HepG2 (cell line): ENCODE results near the gene KCNC2. TPM values are rescaled to one million over a fixed set of nuclear protein-coding genes. Genes with fewer than 3 reads are reported as not detected.

Experiments used
- ATAC-seq: fragments of 200-7000 bp; cut with Tn5 transposase; 3 replicates; pipeline ENCODE4 v1.9.1; 2020; ENCODE audit warnings: mild to moderate bottlenecking, moderate library complexity
- BruUV-seq: library from RNA; stranded (reverse); fragments of 400-500 nt; replicated peaks from 2 replicates; lab custom pipeline; 2021; lab: Mats Ljungman, UMichigan
- CTCF ChIA-PET: fragments of 300-600 bp; formaldehyde crosslinking; extraction: SDS; loops from one replicate; lab custom pipeline; 2021; ENCODE audit warnings: low total read pairs, inconsistent platforms, low intra/inter-chr PET ratio; lab: Yijun Ruan, JAX
- POLR2A ChIA-PET: fragments of 350-600 bp; sonication (Branson Sonifier 250); formaldehyde crosslinking; loops from one replicate; lab custom pipeline; 2020; ENCODE audit warnings: antibody characterized with exemption, inconsistent platforms; lab: Yijun Ruan, JAX
- DNase-seq: peaks from one replicate; pipeline ENCODE4 v3.0.0-alpha.2; 2015; ENCODE audit warnings: low spot score
- FAIRE-seq: peaks from 3 replicates; lab custom pipeline; 2011; peaks lifted over from hg19 to GRCh38; lab: Jason Lieb, UNC
- H2AFZ ChIP-seq: one replicate; pipeline ENCODE4 v1.6.1; 2011; ENCODE audit warnings: low read length, inconsistent platforms
- H3K27ac ChIP-seq: fragments of 300-600 bp; 3 replicates; pipeline ENCODE4 v1.8.0; 2011; ENCODE audit warnings: mixed run types, mild to moderate bottlenecking, mixed read lengths, low read length, inconsistent platforms; ENCODE audit not compliant: insufficient read depth; ENCODE audit errors: extremely low read length
- H3K27me3 ChIP-seq, 2 experiments: fragments of 200-600 bp in 1 of 2; 2 replicates in 1 of 2; 3 replicates in 1 of 2; pipeline versions ENCODE4 v1.6.0 to v1.8.0; 2011; ENCODE audit warnings: low read length in 2 of 2, mild to moderate bottlenecking in 2 of 2, moderate library complexity in 2 of 2, inconsistent platforms in 1 of 2; ENCODE audit not compliant: insufficient read depth in 2 of 2, control insufficient read depth in 1 of 2
- H3K36me3 ChIP-seq, 2 experiments: fragments of 200-600 bp in 1 of 2; replicated peaks in 1 of 2; 2 replicates in 1 of 2; 3 replicates in 1 of 2; pipeline versions ENCODE4 v1.5.1 to v1.8.0; 2011; ENCODE audit warnings: low read length in 2 of 2, inconsistent platforms in 1 of 2; ENCODE audit not compliant: insufficient read depth in 2 of 2, control insufficient read depth in 1 of 2
- H3K4me1 ChIP-seq: 2 replicates; pipeline ENCODE4 v1.5.1; 2012; ENCODE audit warnings: low read length, inconsistent platforms; ENCODE audit not compliant: insufficient read depth
- H3K4me2 ChIP-seq: 2 replicates; pipeline ENCODE4 v1.6.0; 2011; ENCODE audit warnings: low read depth, low read length, inconsistent platforms
- H3K4me3 ChIP-seq, 3 experiments: fragments of 200-600 bp in 1 of 3; sonication (generic), shearing (Covaris generic) in 1 of 3; replicated peaks in 1 of 3; 2 replicates each; pipeline ENCODE4 v1.5.1; 2011 to 2016; ENCODE audit warnings: low read length in 3 of 3, inconsistent platforms in 2 of 3, low read depth in 2 of 3, mild to moderate bottlenecking in 2 of 3, control low read depth in 1 of 3, mixed read lengths in 1 of 3; ENCODE audit not compliant: insufficient read depth in 1 of 3
- H3K79me2 ChIP-seq: one replicate; pipeline ENCODE4 v1.6.1; 2011; ENCODE audit warnings: low read length, inconsistent platforms; ENCODE audit not compliant: insufficient read depth
- H3K9ac ChIP-seq: 2 replicates; pipeline ENCODE4 v1.6.0; 2011; ENCODE audit warnings: mild to moderate bottlenecking, low read depth, low read length, inconsistent platforms; ENCODE audit not compliant: insufficient read depth
- H3K9me3 ChIP-seq: 2 replicates; pipeline ENCODE4 v1.5.1; 2012; ENCODE audit warnings: mild to moderate bottlenecking, low read length
- H4K20me1 ChIP-seq: 2 replicates; pipeline ENCODE4 v1.6.0; 2011; ENCODE audit warnings: inconsistent platforms, mild to moderate bottlenecking, low read length, moderate library complexity; ENCODE audit not compliant: insufficient read depth
- CBX1 ChIP-seq: IDR thresholded peaks from one replicate; pipeline ENCODE4 v1.6.1; 2016; ENCODE audit warnings: antibody characterized with exemption, low read depth
- EED ChIP-seq: sonication (generic); formaldehyde crosslinking; IDR thresholded peaks from 2 replicates; pipeline ENCODE4 v1.5.0; 2020; ENCODE audit warnings: mild to moderate bottlenecking, missing genetic modification reagents
- MEIS1 ChIP-seq: sonication (generic); formaldehyde crosslinking; IDR thresholded peaks from 2 replicates; pipeline ENCODE4 v1.9.0; 2021; ENCODE audit warnings: mild to moderate bottlenecking, missing genetic modification reagents, moderate library complexity, borderline replicate concordance
- MYNN ChIP-seq: sonication (generic); formaldehyde crosslinking; IDR thresholded peaks from 2 replicates; pipeline ENCODE4 v1.4.0; 2020; ENCODE audit warnings: mild to moderate bottlenecking, low read depth, missing genetic modification reagents
- ZNF460 ChIP-seq: sonication (generic); formaldehyde crosslinking; IDR thresholded peaks from 2 replicates; pipeline ENCODE4 v1.5.1; 2020; ENCODE audit warnings: missing genetic modification reagents, mild to moderate bottlenecking, borderline replicate concordance
- ZNF83 ChIP-seq: sonication (generic); formaldehyde crosslinking; IDR thresholded peaks from 2 replicates; pipeline ENCODE4 v1.4.0; 2020; ENCODE audit warnings: missing genetic modification reagents, mild to moderate bottlenecking, borderline replicate concordance
- WGBS: methylation state at CpG from one replicate; pipeline ENCODE4 v1.1.6; 2017; ENCODE audit warnings: low lambda C conversion rate; 5-methylcytosine and 5-hydroxymethylcytosine counted together
- in situ Hi-C: cut with HindIII; loops from 2 replicates; pipeline ENCODE4 v1.10.0; 2017; ENCODE audit warnings: low pct_unique_long_range_greater_than_20kb; ENCODE audit not compliant: extremely low pct_ligation_motif_present
- intact Hi-C: fragments of 100-400 bp; cut with micrococcal nuclease; formaldehyde crosslinking; loops from one replicate; pipeline ENCODE4 v1.10.0; 2022; ENCODE audit not compliant: unreplicated experiment
- polyA plus RNA-seq, 8 experiments: library from polyadenylated mRNA; depleted of rRNA in 3 of 8; stranded (reverse) in 7 of 8; unstranded in 1 of 8; fragments of >200 nt; fragmentation: Illumina TruSeq in 4 of 8; extraction: Trizol in 4 of 8; gene quantifications; 2 replicates each; pipeline versions ENCODE4 v1.2.1 to v1.2.3, GENCODE V29; 2011 to 2016; ENCODE audit warnings: low read depth in 4 of 8, missing spikeins in 1 of 8, mixed read lengths in 1 of 8; ENCODE audit not compliant: insufficient read depth in 1 of 8
- total RNA-seq, 5 experiments: library from RNA; depleted of rRNA; stranded (reverse); fragments of >200 nt; fragmentation: Illumina TruSeq; extraction: Trizol; gene quantifications; 2 replicates each; pipeline ENCODE4 v1.2.3, GENCODE V29; 2016; ENCODE audit warnings: low read depth in 1 of 5
- TF ChIP-seq, protein P1 (sequence below): sonication (generic); formaldehyde crosslinking; conservative IDR thresholded peaks from 2 replicates; pipeline ENCODE4 v1.4.0; 2020; ENCODE audit warnings: missing genetic modification reagents

Gene KCNC2
- total and polyA plus RNA-seq, 2 of the 13 experiments (the other 11 are each of a cell fraction or from before 2014, with no cell fraction given): not detected

DNA sequence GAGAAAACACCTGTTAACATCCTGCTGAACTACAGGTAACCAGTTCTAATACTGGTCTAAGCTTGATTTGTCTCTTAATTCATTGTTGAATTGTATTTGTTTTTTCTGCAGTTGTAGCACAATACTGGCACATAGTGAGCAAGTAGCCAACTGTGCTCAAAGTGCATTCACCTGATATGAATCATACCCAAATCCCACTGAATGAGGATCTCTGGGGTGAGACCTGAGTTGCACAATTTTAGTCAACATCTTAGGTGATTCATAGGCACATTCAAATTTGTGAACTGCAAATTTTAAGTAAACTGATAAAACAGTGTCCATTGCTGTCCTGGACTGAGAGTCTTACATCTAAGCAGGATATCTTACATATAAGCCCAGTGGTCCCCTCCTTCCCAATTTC lies 12.8 kb downstream of the KCNC2 start:
- FAIRE-seq (no peak), ATAC-seq (no peak), DNase-seq (no peak)
- Histone ChIP-seq H4K20me1 (no peaks in the 10 kb centered on the region), H3K9me3 (no peaks in the 10 kb centered on the region), H3K4me1 (no peaks in the 10 kb centered on the region), H3K27me3 (no peaks in the 10 kb centered on the region), H3K4me3 (no peak overlapping the region), H2AFZ (no peak overlapping the region), H3K4me2 (no peak overlapping the region), H3K79me2 (no peaks in the 10 kb centered on the region), H3K27ac (no peak overlapping the region), H3K36me3 (no peaks in the 10 kb centered on the region), H3K9ac (no peak overlapping the region)
- TF ChIP-seq, protein P1, sequence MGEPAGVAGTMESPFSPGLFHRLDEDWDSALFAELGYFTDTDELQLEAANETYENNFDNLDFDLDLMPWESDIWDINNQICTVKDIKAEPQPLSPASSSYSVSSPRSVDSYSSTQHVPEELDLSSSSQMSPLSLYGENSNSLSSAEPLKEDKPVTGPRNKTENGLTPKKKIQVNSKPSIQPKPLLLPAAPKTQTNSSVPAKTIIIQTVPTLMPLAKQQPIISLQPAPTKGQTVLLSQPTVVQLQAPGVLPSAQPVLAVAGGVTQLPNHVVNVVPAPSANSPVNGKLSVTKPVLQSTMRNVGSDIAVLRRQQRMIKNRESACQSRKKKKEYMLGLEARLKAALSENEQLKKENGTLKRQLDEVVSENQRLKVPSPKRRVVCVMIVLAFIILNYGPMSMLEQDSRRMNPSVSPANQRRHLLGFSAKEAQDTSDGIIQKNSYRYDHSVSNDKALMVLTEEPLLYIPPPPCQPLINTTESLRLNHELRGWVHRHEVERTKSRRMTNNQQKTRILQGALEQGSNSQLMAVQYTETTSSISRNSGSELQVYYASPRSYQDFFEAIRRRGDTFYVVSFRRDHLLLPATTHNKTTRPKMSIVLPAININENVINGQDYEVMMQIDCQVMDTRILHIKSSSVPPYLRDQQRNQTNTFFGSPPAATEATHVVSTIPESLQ (CRISPR knock-in tag): no peak
- TF ChIP-seq EED (CRISPR knock-in tag): no peak
- ChIA-PET CTCF (no interaction called here), POLR2A (no interaction called here)
- no TSS peak for BruUV-seq
- intact Hi-C loops: no loop called here
- in situ Hi-C loops: no loop called here

DNA sequence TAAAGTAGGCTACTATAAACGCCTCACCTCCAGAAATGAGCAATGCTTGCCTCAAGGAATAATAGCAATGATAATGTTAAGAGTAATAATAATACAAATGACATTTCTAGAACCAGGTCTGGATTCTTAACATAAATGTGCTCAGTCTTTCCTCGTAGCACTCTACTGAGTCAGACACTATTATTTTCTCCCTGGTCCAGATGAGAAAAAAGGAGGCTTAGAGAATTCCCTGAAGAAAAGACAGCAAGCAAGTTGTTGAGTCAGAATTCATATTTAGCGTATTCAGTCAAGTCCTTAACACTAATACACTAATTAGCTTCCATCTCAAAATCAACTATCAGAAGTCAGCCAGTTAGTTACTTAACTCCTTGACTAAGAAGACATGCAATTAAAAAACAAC lies 13.2 kb downstream of the KCNC2 start:
- no TSS peak for BruUV-seq
- intact Hi-C loops: no loop called here
- no peak for DNase-seq

More for the DNA sequence above, 13.2 kb downstream of the KCNC2 start:
- H3K4me3 ChIP-seq: no peak overlapping the region
- H3K4me2 ChIP-seq: no peak overlapping the region
- no peak for FAIRE-seq
- 4% methylated on average over 3 of the region's 3 CpGs for WGBS
- TF ChIP-seq CBX1: no peak
- no peak for TF ChIP-seq MYNN (CRISPR knock-in tag)
- TF ChIP-seq ZNF83 (CRISPR knock-in tag): no peak
- TF ChIP-seq MEIS1 (CRISPR knock-in tag): no peak
- no peak for TF ChIP-seq ZNF460 (CRISPR knock-in tag)
- ChIA-PET CTCF (no interaction called here), POLR2A (no interaction called here)
- no peak overlapping the region for H3K9ac ChIP-seq
- H2AFZ ChIP-seq: no peak overlapping the region
- no peak for ATAC-seq
- H3K9me3 ChIP-seq: no peaks in the 10 kb centered on the region
- H3K27me3 ChIP-seq: no peaks in the 10 kb centered on the region
- H3K4me1 ChIP-seq: no peaks in the 10 kb centered on the region
- in situ Hi-C loops: no loop called here
- no peak overlapping the region for H3K27ac ChIP-seq
- no peaks in the 10 kb centered on the region for H4K20me1 ChIP-seq
- no peaks in the 10 kb centered on the region for H3K36me3 ChIP-seq
- H3K79me2 ChIP-seq: no peaks in the 10 kb centered on the region
